SU-DHL-6 (cell line): ENCODE measurements around the gene ADGRF4.

Source experiments
- CTCF ChIP-seq: fragments of 200-600 bp; sonication (generic); IDR thresholded peaks from one replicate; pipeline ENCODE4 v1.5.1; 2017; ENCODE audit warnings: antibody characterized with exemption, mild to moderate bottlenecking, low read length, moderate library complexity; ENCODE audit not compliant: insufficient read depth, poor library complexity, severe bottlenecking
- EZH2phosphoT487 ChIP-seq: fragments of 200-600 bp; sonication (generic), shearing (Covaris generic); conservative IDR thresholded peaks from 2 replicates; pipeline ENCODE4 v1.6.1; 2018; ENCODE audit warnings: mild to moderate bottlenecking, antibody characterized with exemption, low read length, moderate library complexity, mixed read lengths

GRCh38 chr6:47734831-47735481, 36.6 kb downstream of the ADGRF4 start:
- no peak for TF ChIP-seq CTCF
- TF ChIP-seq EZH2phosphoT487 = no peak
